Measurements from ENCODE around the gene MSANTD1.

The MSANTD1 gene

DNA sequence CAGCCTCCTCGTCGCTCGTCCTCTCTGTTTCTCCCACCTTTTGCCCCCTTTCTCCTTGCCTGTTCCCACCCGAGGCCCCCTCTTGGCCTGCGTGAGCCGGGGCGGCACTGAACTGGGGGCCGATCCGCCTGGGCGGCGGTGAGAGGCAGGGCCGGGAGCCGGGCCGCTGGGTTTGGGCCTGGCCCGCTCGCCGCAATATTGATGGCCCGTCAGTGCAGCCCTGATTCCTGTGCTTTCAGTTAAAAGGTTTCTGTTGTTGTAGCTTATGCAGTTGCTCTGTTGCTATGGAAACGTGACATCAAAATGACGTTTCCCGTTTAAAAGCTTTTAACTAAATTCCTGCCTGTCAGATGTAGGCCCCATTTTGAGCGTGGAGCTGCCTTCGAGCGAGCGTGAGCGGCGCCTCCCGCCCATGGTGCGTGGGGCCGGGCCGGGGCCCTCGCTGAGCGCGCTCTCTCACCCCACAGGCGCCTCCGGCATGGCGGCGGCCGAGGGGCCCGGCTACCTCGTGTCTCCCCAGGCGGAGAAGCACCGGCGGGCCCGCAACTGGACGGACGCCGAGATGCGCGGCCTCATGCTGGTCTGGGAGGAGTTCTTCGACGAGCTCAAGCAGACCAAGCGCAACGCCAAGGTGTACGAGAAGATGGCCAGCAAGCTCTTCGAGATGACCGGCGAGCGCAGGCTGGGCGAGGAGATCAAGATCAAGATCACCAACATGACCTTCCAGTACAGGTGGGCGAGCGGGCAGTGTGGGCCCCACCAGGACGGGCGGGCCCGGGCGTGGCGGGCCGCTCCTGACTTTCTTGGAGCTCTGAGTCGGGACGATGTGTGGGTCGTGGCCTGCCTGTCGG is at the start of gene MSANTD1:
Gene MSANTD1 (plus strand): TSS at position 349 of the 851 bp plus-strand sequence. CDS start 64 bp downstream, at position 413.
- DNase-seq: no peak

- no peak for DNase-seq
These were observed 49.1 kb upstream of the MSANTD1 start for GRCh38 chr4:3199653-3200422.

GRCh38 chr4:3200423-3201090 is 48.4 kb upstream of the MSANTD1 start:
- DNase-seq: no peak

- DNase-seq: no peak
These were observed 46.9 kb upstream of the MSANTD1 start for GRCh38 chr4:3201718-3202702.

GRCh38 chr4:3202836-3203820 is 45.8 kb upstream of the MSANTD1 start:
- no peak for DNase-seq

DNA sequence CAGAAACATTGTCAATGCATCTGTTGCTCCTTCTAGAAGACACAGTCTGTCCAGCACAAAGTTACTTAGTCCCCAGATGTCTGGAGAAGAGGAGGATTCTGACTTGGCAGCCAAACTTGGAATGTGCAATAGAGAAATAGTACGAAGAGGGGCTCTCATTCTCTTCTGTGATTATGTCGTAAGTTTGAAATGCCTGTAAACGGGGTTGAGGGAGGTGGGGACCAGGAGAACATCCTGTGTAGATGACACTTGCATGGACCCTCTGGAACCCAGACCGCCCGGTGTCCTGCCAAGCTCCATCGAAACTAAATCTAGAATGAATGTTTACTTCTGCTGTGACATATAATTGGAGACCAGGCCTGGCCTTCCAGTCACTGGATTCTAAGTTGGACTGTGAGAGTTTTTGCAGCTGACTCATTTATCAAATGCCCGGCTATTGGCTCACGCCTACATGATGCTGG is 45.0 kb upstream of the MSANTD1 start:
- DNase-seq: no peak

DNA sequence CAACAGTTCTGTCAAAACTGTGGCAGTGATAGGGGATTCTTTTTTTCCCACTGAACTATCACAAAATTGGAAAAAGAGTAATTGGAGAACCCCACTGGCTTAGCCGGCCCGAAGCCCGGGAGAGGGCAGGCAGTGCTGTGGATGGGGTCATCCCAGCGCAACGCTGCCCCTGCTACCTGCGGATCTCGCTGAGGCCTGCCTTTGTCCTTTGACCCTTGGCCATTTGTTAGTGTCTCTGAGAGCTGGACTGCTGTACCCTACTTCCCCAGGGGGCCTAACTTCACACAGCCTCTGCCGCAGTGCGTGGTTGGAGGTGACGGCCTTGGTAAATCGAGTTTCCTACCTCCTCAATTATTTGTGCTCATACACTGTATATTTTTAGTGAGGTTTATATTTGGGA is 43.0 kb upstream of the MSANTD1 start:
- DNase-seq: no peak

DNA sequence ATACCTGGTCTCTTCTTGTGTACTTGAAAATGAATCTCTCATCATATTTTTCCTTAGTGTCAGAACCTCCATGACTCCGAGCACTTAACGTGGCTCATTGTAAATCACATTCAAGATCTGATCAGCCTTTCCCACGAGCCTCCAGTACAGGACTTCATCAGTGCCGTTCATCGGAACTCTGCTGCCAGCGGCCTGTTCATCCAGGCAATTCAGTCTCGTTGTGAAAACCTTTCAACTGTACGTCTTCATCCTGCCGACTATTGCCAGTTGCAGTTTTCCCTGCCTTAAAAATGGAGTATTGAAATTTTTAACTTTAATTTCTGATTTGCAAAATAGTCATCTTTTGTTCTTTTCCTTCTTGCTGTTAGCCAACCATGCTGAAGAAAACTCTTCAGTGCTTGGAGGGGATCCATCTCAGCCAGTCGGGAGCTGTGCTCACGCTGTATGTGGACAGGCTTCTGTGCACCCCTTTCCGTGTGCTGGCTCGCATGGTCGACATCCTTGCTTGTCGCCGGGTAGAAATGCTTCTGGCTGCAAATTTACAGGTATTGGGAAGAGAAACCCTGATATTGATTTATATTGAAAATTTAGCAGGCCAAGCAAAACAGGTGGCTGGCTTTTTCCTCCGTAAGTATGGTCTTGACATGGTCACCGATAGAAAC is 42.4 kb upstream of the MSANTD1 start:
- no peak for DNase-seq

- DNase-seq: no peak
These were observed 41.4 kb upstream of the MSANTD1 start for GRCh38 chr4:3207531-3208037.

DNA sequence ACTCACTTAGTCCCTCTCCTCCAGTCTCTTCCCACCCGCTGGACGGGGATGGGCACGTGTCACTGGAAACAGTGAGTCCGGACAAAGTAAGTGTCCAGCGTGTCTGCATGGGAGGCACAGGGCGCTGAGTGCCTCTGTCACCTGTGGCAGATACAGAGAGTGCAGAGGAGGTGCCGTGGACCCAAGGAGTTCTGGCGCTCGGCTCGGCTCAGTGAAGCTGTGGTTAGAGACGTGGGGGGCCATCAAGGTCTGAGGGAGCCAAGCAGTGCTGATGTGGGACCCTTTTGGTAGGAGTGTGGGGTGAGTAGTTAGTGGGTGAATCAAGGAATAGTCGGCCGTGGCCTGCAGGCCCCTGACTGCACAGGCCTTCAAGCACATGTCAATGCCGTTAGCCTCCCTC is 40.1 kb upstream of the MSANTD1 start:
- DNase-seq: no peak

GRCh38 chr4:3209551-3210325 is 39.2 kb upstream of the MSANTD1 start:
- DNase-seq: no peak

DNA sequence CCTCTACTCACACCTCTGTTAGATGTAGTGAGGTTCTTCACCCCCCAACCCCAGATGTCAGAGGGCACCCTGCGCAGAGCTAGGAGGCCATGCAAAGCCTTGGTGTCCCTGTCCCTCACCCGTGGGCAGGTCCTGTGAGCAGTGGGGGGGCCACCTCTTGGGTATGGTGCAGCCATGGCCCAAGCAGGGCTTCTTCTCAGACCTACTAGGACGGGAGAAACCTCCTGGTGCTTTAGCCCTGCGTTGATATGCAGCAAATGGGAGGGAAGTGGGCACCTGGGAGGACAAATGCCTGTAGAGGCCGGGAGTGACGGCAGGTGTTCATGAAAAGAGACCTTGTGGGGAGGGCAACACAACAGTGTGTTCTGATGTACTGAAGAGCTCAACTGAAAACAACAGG is 38.5 kb upstream of the MSANTD1 start:
- no peak for DNase-seq

DNA sequence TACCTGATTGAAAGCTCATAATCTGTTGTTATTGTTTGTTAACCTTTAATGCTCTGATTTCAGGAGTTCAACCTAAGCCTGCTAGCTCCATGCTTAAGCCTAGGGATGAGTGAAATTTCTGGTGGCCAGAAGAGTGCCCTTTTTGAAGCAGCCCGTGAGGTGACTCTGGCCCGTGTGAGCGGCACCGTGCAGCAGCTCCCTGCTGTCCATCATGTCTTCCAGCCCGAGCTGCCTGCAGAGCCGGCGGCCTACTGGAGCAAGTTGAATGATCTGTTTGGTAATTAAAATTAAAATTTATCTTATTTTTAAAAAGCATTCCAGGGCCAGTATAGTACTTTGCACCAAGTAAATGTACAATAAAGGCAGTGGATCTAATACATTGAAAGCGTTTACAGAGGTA is 37.1 kb upstream of the MSANTD1 start:
- no peak for DNase-seq

GRCh38 chr4:3212391-3213105 is 36.4 kb upstream of the MSANTD1 start:
- no peak for DNase-seq

- DNase-seq: no peak
These were observed 35.9 kb upstream of the MSANTD1 start for GRCh38 chr4:3213106-3213425.

DNA sequence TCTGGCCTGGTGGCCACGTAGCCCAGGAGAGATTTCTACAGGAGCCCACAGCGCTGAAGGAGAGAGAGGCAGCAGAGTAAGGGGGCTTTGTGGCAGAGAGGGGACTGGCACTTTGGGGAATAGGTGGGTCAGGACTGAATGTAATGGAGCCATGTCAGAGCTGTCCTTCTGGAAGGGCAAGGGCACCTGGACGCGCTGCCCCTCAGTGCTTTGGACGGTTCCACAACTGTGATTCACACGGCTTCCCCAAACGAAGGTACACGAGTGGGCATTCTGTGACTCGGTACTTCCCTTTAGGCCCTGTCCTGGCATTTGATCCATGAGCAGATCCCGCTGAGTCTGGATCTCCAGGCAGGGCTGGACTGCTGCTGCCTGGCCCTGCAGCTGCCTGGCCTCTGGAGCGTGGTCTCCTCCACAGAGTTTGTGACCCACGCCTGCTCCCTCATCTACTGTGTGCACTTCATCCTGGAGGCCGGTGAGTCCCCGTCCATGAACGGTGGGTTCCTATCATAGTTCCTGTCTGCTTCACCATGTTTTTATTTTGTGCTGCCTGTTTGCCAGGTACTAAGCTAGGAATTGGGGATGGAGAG is 35.2 kb upstream of the MSANTD1 start:
- no peak for DNase-seq

DNA sequence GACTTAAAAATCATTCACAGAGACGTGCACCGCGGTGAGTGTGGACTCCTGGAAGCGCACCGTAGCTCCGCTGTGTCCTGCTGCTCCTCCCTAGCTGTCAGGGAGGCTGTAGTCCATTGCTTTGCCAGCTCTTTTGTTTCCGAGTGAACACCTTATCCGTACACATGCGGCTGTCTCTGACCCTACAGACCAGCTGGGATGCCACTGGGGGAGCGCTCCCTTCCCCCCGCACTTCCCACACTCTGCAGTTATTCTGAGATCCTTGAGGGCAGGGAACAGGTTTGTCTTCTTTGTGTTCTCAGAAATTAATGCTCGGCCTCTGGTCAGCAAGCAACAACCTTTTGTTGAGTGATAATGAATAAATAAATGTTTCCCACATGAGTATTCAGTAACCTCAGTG is 33.7 kb upstream of the MSANTD1 start:
- no peak for DNase-seq

DNA sequence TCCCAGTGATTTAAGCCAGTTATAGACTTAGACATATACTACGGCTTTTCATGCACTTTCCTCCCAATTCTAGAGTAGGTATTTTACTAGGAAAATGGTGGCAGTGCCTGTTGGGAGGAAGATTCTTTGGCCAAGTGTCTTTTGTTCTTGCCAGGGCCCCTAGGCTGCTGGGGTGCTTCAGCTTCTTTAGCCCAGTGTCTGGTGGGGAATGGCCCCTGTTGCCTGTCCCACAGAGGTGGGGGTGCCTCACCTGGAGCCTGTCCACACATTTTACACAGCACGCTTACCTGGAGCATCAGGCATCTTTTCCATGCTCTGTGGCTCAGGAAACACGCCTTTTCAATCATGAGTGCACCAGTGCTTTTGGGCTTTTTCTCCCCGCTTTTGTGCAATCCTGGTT is 33.2 kb upstream of the MSANTD1 start:
- no peak for DNase-seq

Measured in midbrain (tissue), 1 donor.